ENCODE results near the gene SMYD2. TPM values are rescaled to one million over a fixed set of nuclear protein-coding genes. Genes with fewer than 3 reads are reported as not detected.

Gene SMYD2
- total RNA-seq, 1 experiment from 2014 or later, result 33.1 TPM

DNA sequence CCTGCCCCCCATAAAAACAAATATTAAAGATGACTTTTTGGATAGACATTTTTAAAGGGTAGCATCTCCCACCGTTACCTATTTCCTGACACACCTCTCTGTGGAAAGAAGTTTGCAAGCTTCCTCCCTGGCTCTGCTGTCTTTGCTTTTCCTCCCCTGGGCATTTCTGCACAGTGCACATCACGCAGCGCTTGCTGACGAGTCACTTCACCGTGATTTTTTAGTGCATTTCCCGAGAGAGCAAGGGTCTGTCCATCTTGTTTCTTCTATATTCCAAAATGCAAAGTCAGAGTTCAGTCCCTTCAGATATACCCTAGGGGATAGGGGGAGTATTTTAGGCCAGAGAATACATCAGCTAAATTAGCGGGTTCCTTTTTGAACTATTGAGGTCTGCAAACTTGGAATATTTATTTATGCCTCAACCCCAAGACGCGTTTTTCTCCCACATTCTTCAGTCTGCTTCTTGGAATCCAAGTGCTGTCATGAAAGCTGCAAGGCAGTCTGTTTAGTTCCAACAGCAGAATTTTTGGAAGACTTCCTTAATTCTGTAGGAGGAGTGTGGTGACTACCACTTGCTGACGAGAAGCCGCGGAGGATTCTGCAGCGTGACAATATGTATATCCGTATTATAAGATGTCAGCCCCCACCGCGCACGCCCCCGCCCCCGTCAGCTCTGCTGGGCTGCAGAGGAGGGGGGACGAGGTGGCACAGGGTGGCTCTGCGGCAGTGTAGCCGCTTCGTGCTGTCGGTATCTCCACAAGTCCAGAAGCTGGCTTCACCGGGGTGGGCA is 22.4 kb downstream of the SMYD2 start:
- no peaks in the 10 kb centered on the region for H3K79me2 ChIP-seq (ENCODE audit: low read length)
- H3K27me3 ChIP-seq (ENCODE audit: low read length), result no peaks in the 10 kb centered on the region
- H3K4me1 ChIP-seq (ENCODE audit: low read length), result peaks cover 6% of the 10 kb centered on the region
- H3K4me3 ChIP-seq (ENCODE audit: low read length), result no peak overlapping the region
- no peak overlapping the region for H3K4me2 ChIP-seq (ENCODE audit: low read depth, low read length, poor library complexity, severe bottlenecking)
- no peak overlapping the region for H3K9ac ChIP-seq (ENCODE audit: low read length)
- no peak overlapping the region for H2AFZ ChIP-seq (ENCODE audit: low read length)
- no peaks in the 10 kb centered on the region for H3K9me2 ChIP-seq (replicated peaks; ENCODE audit: insufficient read depth, low read length)
- no peak overlapping the region for H3K27ac ChIP-seq (ENCODE audit: low read length)
- H3K9me3 ChIP-seq (ENCODE audit: low read length), result no peaks in the 10 kb centered on the region
- peaks cover 22% of the 10 kb centered on the region for H4K20me1 ChIP-seq (ENCODE audit: insufficient read depth, low read depth, low read length)
- DNase-seq, result no peak
- H3K36me3 ChIP-seq (ENCODE audit: insufficient read depth, low read length), result no peaks in the 10 kb centered on the region

DNA sequence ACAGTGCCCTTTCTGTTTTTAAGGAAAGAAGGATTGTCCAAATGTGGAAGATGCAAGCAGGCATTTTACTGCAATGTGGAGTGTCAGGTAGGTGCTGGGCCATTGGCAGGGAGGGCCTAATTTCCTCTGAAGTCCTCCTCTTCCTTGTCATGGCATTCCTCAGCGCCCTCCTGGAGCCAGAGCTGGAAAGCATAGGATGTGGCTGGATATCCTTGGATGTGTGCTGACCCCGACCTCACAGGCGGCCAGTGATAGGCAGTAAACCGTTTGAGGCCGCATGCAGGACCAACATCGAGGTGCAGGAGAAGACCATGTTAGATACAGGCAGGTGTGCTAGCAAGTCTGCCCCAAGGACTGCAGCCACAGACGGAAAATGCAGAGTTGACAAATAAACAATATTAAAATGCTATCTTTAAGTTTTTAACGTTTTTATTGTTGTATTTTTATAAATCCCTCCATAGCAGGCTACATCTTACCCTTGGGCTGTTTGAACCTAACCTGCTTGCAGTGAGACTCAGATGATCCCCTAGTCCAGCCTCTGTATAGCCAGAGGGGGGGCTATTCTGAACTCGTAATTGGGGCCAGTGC is 24.3 kb downstream of the SMYD2 start:
- H3K4me3 ChIP-seq (ENCODE audit: low read length), result no peak overlapping the region
- H3K27ac ChIP-seq (ENCODE audit: low read length), result no peak overlapping the region
- no peak overlapping the region for H3K9ac ChIP-seq (ENCODE audit: low read length)
- no peaks in the 10 kb centered on the region for H3K79me2 ChIP-seq (ENCODE audit: low read length)
- no peaks in the 10 kb centered on the region for H3K36me3 ChIP-seq (ENCODE audit: insufficient read depth, low read length)
- no peaks in the 10 kb centered on the region for H3K27me3 ChIP-seq (ENCODE audit: low read length)
- H2AFZ ChIP-seq (ENCODE audit: low read length), result no peak overlapping the region
- H3K9me2 ChIP-seq (replicated peaks; ENCODE audit: insufficient read depth, low read length), result no peaks in the 10 kb centered on the region
- peaks cover 21% of the 10 kb centered on the region for H4K20me1 ChIP-seq (ENCODE audit: insufficient read depth, low read depth, low read length)
- H3K4me1 ChIP-seq (ENCODE audit: low read length), result peaks cover 6% of the 10 kb centered on the region
- no peaks in the 10 kb centered on the region for H3K9me3 ChIP-seq (ENCODE audit: low read length)
- DNase-seq, result no peak
- no peak overlapping the region for H3K4me2 ChIP-seq (ENCODE audit: low read depth, low read length, poor library complexity, severe bottlenecking)

GRCh38 chr1:214306269-214306668 is 25.3 kb downstream of the SMYD2 start:
- no peaks in the 10 kb centered on the region for H3K36me3 ChIP-seq (ENCODE audit: insufficient read depth, low read length)
- H3K4me1 ChIP-seq (ENCODE audit: low read length), result peaks cover 6% of the 10 kb centered on the region
- H2AFZ ChIP-seq (ENCODE audit: low read length), result no peak overlapping the region
- no peak overlapping the region for H3K27ac ChIP-seq (ENCODE audit: low read length)
- DNase-seq, result no peak
- peaks cover 16% of the 10 kb centered on the region for H4K20me1 ChIP-seq (ENCODE audit: insufficient read depth, low read depth, low read length)
- no peak overlapping the region for H3K4me2 ChIP-seq (ENCODE audit: low read depth, low read length, poor library complexity, severe bottlenecking)
- H3K79me2 ChIP-seq (ENCODE audit: low read length), result no peaks in the 10 kb centered on the region
- no peak overlapping the region for H3K9ac ChIP-seq (ENCODE audit: low read length)
- no peaks in the 10 kb centered on the region for H3K27me3 ChIP-seq (ENCODE audit: low read length)
- no peaks in the 10 kb centered on the region for H3K9me3 ChIP-seq (ENCODE audit: low read length)
- no peak overlapping the region for H3K4me3 ChIP-seq (ENCODE audit: low read length)
- H3K9me2 ChIP-seq (replicated peaks; ENCODE audit: insufficient read depth, low read length), result no peaks in the 10 kb centered on the region

GRCh38 chr1:214310010-214310409 is 29.1 kb downstream of the SMYD2 start:
- H3K79me2 ChIP-seq (ENCODE audit: low read length), result no peaks in the 10 kb centered on the region
- no peak overlapping the region for H3K4me2 ChIP-seq (ENCODE audit: low read depth, low read length, poor library complexity, severe bottlenecking)
- no peak overlapping the region for H3K4me3 ChIP-seq (ENCODE audit: low read length)
- no peak for DNase-seq
- no peaks in the 10 kb centered on the region for H3K9me2 ChIP-seq (replicated peaks; ENCODE audit: insufficient read depth, low read length)
- no peaks in the 10 kb centered on the region for H3K9me3 ChIP-seq (ENCODE audit: low read length)
- H4K20me1 ChIP-seq (ENCODE audit: insufficient read depth, low read depth, low read length), result peaks cover 8% of the 10 kb centered on the region; the same call in 1 of the 2 replicates
- H3K36me3 ChIP-seq (ENCODE audit: insufficient read depth, low read length), result no peaks in the 10 kb centered on the region
- H3K4me1 ChIP-seq (ENCODE audit: low read length), result no peaks in the 10 kb centered on the region
- no peak overlapping the region for H3K9ac ChIP-seq (ENCODE audit: low read length)
- no peak overlapping the region for H3K27ac ChIP-seq (ENCODE audit: low read length)
- no peak overlapping the region for H2AFZ ChIP-seq (ENCODE audit: low read length)
- no peaks in the 10 kb centered on the region for H3K27me3 ChIP-seq (ENCODE audit: low read length)

DNA sequence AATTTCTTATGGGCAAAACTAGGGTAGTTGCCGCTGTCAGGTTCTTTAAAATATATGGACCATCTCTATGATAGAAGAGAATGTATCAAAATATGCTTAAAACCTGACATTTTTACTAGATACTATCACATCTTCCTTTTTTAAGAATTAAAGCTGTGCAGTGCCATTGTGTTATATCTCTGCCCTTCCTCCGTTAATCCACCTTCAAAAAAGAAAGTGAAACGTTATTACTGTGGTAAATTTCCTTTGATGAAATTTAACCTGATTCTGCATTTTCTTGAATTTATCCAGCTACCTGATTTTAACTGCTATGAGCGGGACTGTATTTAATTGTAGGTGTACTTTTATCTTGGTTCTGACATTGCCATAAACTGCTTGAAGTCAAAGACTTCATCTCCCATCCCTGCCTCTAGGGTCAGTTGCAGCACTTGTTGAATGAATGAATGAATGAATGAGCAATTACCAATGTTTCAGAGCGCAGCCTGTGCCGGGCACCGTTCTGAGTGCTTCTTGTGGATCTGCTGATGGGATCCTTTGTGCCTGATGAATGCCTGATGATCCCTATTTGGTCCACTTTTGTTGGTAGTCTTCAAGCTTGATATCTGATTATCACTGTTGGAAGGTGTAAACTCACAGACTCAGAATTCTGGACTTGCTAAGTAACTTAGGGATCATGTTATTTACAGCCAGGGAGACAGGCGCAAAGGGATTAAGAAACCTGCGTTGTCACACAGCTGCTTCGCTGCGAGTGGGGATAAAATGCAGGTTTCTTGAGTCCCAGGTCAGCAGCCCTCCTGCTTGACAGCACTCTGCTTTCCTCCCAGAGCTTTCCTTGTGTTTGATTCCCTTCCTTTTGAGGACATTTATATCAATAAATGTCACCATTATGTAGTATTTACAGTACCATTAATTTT is 30.1 kb downstream of the SMYD2 start:
- peaks cover 2% of the 10 kb centered on the region; the same call in 1 of the 2 replicates for H3K36me3 ChIP-seq (ENCODE audit: insufficient read depth, low read length)
- no peaks in the 10 kb centered on the region for H3K27me3 ChIP-seq (ENCODE audit: low read length)
- no peak overlapping the region for H3K27ac ChIP-seq (ENCODE audit: low read length)
- no peak for DNase-seq
- no peaks in the 10 kb centered on the region for H3K9me2 ChIP-seq (replicated peaks; ENCODE audit: insufficient read depth, low read length)
- H3K4me2 ChIP-seq (ENCODE audit: low read depth, low read length, poor library complexity, severe bottlenecking), result no peak overlapping the region
- no peak overlapping the region for H3K9ac ChIP-seq (ENCODE audit: low read length)
- no peaks in the 10 kb centered on the region for H3K79me2 ChIP-seq (ENCODE audit: low read length)
- no peaks in the 10 kb centered on the region for H3K4me1 ChIP-seq (ENCODE audit: low read length)
- no peak overlapping the region for H3K4me3 ChIP-seq (ENCODE audit: low read length)
- H4K20me1 ChIP-seq (ENCODE audit: insufficient read depth, low read depth, low read length), result peaks cover 8% of the 10 kb centered on the region; the same call in 1 of the 2 replicates
- no peak overlapping the region for H2AFZ ChIP-seq (ENCODE audit: low read length)
- H3K9me3 ChIP-seq (ENCODE audit: low read length), result no peaks in the 10 kb centered on the region

GRCh38 chr1:214312530-214313051 is 31.6 kb downstream of the SMYD2 start:
- no peak overlapping the region for H3K27ac ChIP-seq (ENCODE audit: low read length)
- no peak overlapping the region for H2AFZ ChIP-seq (ENCODE audit: low read length)
- no peak overlapping the region for H3K4me3 ChIP-seq (ENCODE audit: low read length)
- no peaks in the 10 kb centered on the region for H3K9me3 ChIP-seq (ENCODE audit: low read length)
- peaks cover 8% of the 10 kb centered on the region; the same call in 1 of the 2 replicates for H4K20me1 ChIP-seq (ENCODE audit: insufficient read depth, low read depth, low read length)
- peaks cover 2% of the 10 kb centered on the region; the same call in 1 of the 2 replicates for H3K36me3 ChIP-seq (ENCODE audit: insufficient read depth, low read length)
- H3K4me2 ChIP-seq (ENCODE audit: low read depth, low read length, poor library complexity, severe bottlenecking), result no peak overlapping the region
- DNase-seq, result no peak
- H3K9me2 ChIP-seq (replicated peaks; ENCODE audit: insufficient read depth, low read length), result no peaks in the 10 kb centered on the region
- H3K27me3 ChIP-seq (ENCODE audit: low read length), result no peaks in the 10 kb centered on the region
- no peak overlapping the region for H3K9ac ChIP-seq (ENCODE audit: low read length)
- no peaks in the 10 kb centered on the region for H3K4me1 ChIP-seq (ENCODE audit: low read length)
- no peaks in the 10 kb centered on the region for H3K79me2 ChIP-seq (ENCODE audit: low read length)

DNA sequence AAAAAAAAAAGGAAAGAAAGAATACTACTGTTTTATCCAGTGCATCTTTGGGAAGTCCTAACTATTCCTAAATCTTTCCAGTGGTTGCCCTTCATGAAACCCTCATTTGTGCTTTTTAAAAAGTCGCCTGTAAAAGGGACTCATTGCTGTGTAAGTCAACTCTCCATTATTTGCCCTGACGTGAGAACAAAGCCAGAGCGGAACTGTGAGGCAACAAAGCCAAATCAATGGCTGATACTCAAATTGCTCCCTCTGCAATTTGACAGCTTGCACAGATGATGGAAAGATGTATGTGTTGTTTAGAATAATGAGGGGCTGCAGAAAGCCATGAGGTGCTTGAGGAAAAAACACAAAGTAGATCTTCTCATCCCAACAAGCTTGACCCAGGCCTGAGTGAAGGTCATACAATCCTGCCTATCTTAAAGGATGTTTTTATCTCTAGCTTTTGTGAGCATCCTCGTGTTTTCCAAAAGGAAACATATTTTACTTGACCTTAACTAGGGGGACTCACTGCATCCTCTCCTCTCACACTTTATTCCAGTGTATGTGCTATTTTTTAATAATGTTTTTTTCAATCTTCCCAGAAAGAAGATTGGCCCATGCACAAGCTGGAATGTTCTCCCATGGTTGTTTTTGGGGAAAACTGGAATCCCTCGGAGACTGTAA is 33.4 kb downstream of the SMYD2 start:
- Histone ChIP-seq H3K27ac (ENCODE audit: low read length) (no peak overlapping the region), H3K9me3 (ENCODE audit: low read length) (no peaks in the 10 kb centered on the region), H3K9ac (ENCODE audit: low read length) (no peak overlapping the region), H4K20me1 (ENCODE audit: insufficient read depth, low read depth, low read length) (peaks cover 5% of the 10 kb centered on the region; the same call in 1 of the 2 replicates), H3K4me3 (ENCODE audit: low read length) (no peak overlapping the region), H3K36me3 (ENCODE audit: insufficient read depth, low read length) (peaks cover 2% of the 10 kb centered on the region; the same call in 1 of the 2 replicates), H3K79me2 (ENCODE audit: low read length) (no peaks in the 10 kb centered on the region), H3K27me3 (ENCODE audit: low read length) (no peaks in the 10 kb centered on the region), H3K4me1 (ENCODE audit: low read length) (no peaks in the 10 kb centered on the region), H2AFZ (ENCODE audit: low read length) (no peak overlapping the region), H3K4me2 (ENCODE audit: low read depth, low read length, poor library complexity, severe bottlenecking) (no peak overlapping the region), H3K9me2 (replicated peaks; ENCODE audit: insufficient read depth, low read length) (no peaks in the 10 kb centered on the region)
- DNase-seq, result no peak

All from Karpas-422 (cell line).